HEK293T (cell line): ENCODE measurements around the gene EIF1AD.

Experiments
- BHLHE40 ChIP-seq: fragments of 450-650 bp; IDR thresholded peaks from 2 replicates; pipeline ENCODE4 v1.6.1; 2016; ENCODE audit warnings: mild to moderate bottlenecking, moderate library complexity, borderline replicate concordance
- LEF1 ChIP-seq: fragments of 450-650 bp; IDR thresholded peaks from 2 replicates; pipeline ENCODE4 v1.6.1; 2017; ENCODE audit warnings: mild to moderate bottlenecking, borderline replicate concordance
- SP1 ChIP-seq: fragments of 450-650 bp; IDR thresholded peaks from 2 replicates; pipeline ENCODE4 v1.6.1; 2017
- SUZ12 ChIP-seq: fragments of 450-650 bp; IDR thresholded peaks from 2 replicates; pipeline ENCODE4 v1.6.1; 2016; ENCODE audit warnings: mild to moderate bottlenecking
- TARDBP ChIP-seq: fragments of 450-650 bp; IDR thresholded peaks from 2 replicates; pipeline ENCODE4 v1.6.1; 2016

GRCh38 chr11:66020618-66021357, 18.8 kb upstream of the EIF1AD start:
- TF ChIP-seq SP1, result no peak
- TF ChIP-seq TARDBP, result no peak
- no peak for TF ChIP-seq BHLHE40
- no peak for TF ChIP-seq LEF1
- no peak for TF ChIP-seq SUZ12
